ENCODE measurements around the gene METRN.

DNA sequence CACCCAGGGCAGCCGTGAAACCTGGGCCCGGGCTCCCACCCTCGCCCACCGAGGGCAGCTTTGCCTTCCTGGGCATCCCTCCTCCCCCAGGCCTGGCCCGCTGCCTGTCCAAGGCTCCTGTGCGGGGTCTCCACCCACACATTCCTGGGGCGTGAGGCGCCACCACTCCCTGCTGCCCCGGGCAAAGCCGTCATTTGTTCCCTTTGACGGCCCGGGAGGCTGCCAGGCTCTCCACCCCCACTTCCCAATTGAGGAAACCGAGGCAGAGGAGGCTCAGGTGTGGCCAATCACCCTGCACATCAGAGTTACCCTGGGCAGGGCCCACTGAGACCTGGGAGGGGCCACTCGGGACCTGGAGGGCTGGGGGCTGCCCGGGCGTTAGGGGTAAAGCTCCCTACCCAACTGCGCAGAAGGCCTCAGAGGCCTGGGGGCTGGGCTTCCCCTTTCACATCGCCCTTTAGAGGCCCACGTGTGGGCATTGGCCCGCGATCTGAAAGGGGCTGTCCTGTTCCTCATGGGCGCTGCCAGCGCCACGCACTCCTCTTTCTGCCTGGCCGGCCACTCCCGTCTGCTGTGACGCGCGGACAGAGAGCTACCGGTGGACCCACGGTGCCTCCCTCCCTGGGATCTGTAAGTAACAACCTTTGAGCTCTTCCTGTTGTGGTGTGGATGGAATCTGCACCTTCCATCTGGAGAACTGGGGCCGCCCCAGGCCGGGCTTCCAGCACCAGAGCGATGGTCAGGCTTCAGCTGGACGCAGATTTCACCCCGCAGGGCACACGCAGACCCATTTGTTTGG lies 45.8 kb downstream of the METRN start, which contains the start of gene MSLN:
- TF ChIP-seq, protein P1, sequence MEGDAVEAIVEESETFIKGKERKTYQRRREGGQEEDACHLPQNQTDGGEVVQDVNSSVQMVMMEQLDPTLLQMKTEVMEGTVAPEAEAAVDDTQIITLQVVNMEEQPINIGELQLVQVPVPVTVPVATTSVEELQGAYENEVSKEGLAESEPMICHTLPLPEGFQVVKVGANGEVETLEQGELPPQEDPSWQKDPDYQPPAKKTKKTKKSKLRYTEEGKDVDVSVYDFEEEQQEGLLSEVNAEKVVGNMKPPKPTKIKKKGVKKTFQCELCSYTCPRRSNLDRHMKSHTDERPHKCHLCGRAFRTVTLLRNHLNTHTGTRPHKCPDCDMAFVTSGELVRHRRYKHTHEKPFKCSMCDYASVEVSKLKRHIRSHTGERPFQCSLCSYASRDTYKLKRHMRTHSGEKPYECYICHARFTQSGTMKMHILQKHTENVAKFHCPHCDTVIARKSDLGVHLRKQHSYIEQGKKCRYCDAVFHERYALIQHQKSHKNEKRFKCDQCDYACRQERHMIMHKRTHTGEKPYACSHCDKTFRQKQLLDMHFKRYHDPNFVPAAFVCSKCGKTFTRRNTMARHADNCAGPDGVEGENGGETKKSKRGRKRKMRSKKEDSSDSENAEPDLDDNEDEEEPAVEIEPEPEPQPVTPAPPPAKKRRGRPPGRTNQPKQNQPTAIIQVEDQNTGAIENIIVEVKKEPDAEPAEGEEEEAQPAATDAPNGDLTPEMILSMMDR (IDR thresholded peaks at IDR 0.05): no peak
- no peak for TF ChIP-seq POLR2A (IDR thresholded peaks at IDR 0.05)

Data from body of pancreas (tissue), 4 donors.